GM23338 (cell line): Measurements from ENCODE around the gene SFT2D3. TPM values are rescaled to one million over a fixed set of nuclear protein-coding genes. Genes with fewer than 3 reads are reported as not detected.

ENCODE experiments used
- ATAC-seq: fragments of 200-7000 bp; cut with Tn5 transposase; 3 replicates; pipeline ENCODE4 v1.9.1; 2020
- DNase-seq: peaks from one replicate; pipeline ENCODE4 v3.0.0-alpha.2; 2015; ENCODE audit warnings: low spot score
- H2AFZ ChIP-seq: fragments of 200-600 bp; sonication (generic); 2 replicates; pipeline ENCODE4 v1.8.0; 2016; ENCODE audit warnings: antibody characterized with exemption, mild to moderate bottlenecking, moderate library complexity
- H3F3A ChIP-seq: fragments of 200-600 bp; sonication (generic); replicated peaks from 2 replicates; pipeline ENCODE4 v1.8.0; 2017; ENCODE audit warnings: antibody characterized with exemption, mixed run types, low read depth
- H3K27ac ChIP-seq: fragments of 200-600 bp; sonication (generic); 2 replicates; pipeline ENCODE4 v1.6.1; 2016; ENCODE audit warnings: low read depth
- H3K27me3 ChIP-seq: fragments of 200-600 bp; sonication (generic); 2 replicates; pipeline ENCODE4 v1.8.0; 2016; ENCODE audit warnings: mild to moderate bottlenecking, mixed run types, moderate library complexity; ENCODE audit not compliant: insufficient read depth
- H3K36me3 ChIP-seq: fragments of 200-600 bp; sonication (generic); 2 replicates; pipeline ENCODE4 v1.8.0; 2016; ENCODE audit warnings: mild to moderate bottlenecking; ENCODE audit not compliant: insufficient read depth
- H3K4me1 ChIP-seq: fragments of 200-600 bp; sonication (generic); 2 replicates; pipeline ENCODE4 v1.8.0; 2016; ENCODE audit warnings: mild to moderate bottlenecking, moderate library complexity; ENCODE audit not compliant: insufficient read depth
- H3K4me2 ChIP-seq: fragments of 200-600 bp; sonication (generic); 2 replicates; pipeline ENCODE4 v1.7.1; 2017; ENCODE audit warnings: mixed run types
- H3K4me3 ChIP-seq: fragments of 200-600 bp; sonication (generic); 2 replicates; pipeline ENCODE4 v1.6.1; 2016; ENCODE audit warnings: mixed run types
- H3K79me2 ChIP-seq: fragments of 200-600 bp; sonication (generic); replicated peaks from 2 replicates; pipeline ENCODE4 v1.8.0; 2017; ENCODE audit warnings: mild to moderate bottlenecking; ENCODE audit not compliant: insufficient read depth
- H3K9me2 ChIP-seq: fragments of 200-600 bp; sonication (generic); 2 replicates; pipeline ENCODE4 v1.8.0; 2017; ENCODE audit not compliant: insufficient read depth
- H4K20me1 ChIP-seq: fragments of 200-600 bp; sonication (generic); replicated peaks from 2 replicates; pipeline ENCODE4 v1.8.0; 2017; ENCODE audit warnings: mild to moderate bottlenecking; ENCODE audit not compliant: insufficient read depth
- H3K27ac Mint-ChIP-seq: 2 replicates; pipeline ENCODE4 v1.8.0; 2020; ENCODE audit warnings: inconsistent platforms, mild to moderate bottlenecking, moderate library complexity, mixed read lengths
- H3K27me3 Mint-ChIP-seq: 3 replicates; pipeline ENCODE4 v1.8.0; 2022; ENCODE audit warnings: low read depth, mild to moderate bottlenecking, moderate library complexity, mixed read lengths, inconsistent platforms; ENCODE audit not compliant: insufficient read depth, poor library complexity
- H3K36me3 Mint-ChIP-seq: 3 replicates; pipeline ENCODE4 v1.8.0; 2021; ENCODE audit warnings: low read depth, mild to moderate bottlenecking, inconsistent platforms, moderate library complexity, mixed read lengths
- H3K4me1 Mint-ChIP-seq: 3 replicates; pipeline ENCODE4 v1.8.0; 2020; ENCODE audit warnings: mild to moderate bottlenecking, inconsistent platforms, mixed read lengths
- H3K4me3 Mint-ChIP-seq: 3 replicates; pipeline ENCODE4 v1.8.0; 2021; ENCODE audit warnings: moderate library complexity, mild to moderate bottlenecking, inconsistent platforms, mixed read lengths
- H3K9me3 Mint-ChIP-seq: 3 replicates; pipeline ENCODE4 v1.8.0; 2020; ENCODE audit warnings: moderate library complexity, mild to moderate bottlenecking, inconsistent platforms, mixed read lengths
- CREB1 ChIP-seq: fragments of 250-450 bp; sonication (Bioruptor Pico); IDR thresholded peaks from 2 replicates; pipeline ENCODE4 v1.5.0; 2020; ENCODE audit warnings: low read depth, mild to moderate bottlenecking, moderate library complexity
- CTCF ChIP-seq, 2 experiments: fragments of 200-600 bp in 1 of 2; sonication (generic) in 1 of 2; conservative IDR thresholded peaks; 2 replicates each; pipeline versions ENCODE4 v1.5.1 to v1.6.1; 2016 to 2017; ENCODE audit warnings: antibody characterized with exemption in 2 of 2, low read depth in 2 of 2, mild to moderate bottlenecking in 2 of 2, moderate library complexity in 1 of 2
- ETS1 ChIP-seq: IDR thresholded peaks from 2 replicates; pipeline ENCODE4 v1.6.1; 2016; ENCODE audit warnings: antibody characterized with exemption
- EZH2 ChIP-seq: fragments of 200-600 bp; sonication (generic); IDR thresholded peaks from one replicate; pipeline ENCODE4 v1.8.0; 2017; ENCODE audit warnings: antibody characterized with exemption, mild to moderate bottlenecking, low read depth; ENCODE audit not compliant: unreplicated experiment
- EZH2phosphoT487 ChIP-seq: fragments of 200-600 bp; sonication (generic); IDR thresholded peaks from one replicate; pipeline ENCODE4 v1.8.1; 2018; ENCODE audit warnings: antibody characterized with exemption; ENCODE audit not compliant: unreplicated experiment
- JUNB ChIP-seq: IDR thresholded peaks from one replicate; pipeline ENCODE4 v1.6.1; 2016; ENCODE audit warnings: antibody characterized with exemption; ENCODE audit not compliant: unreplicated experiment
- POLR2AphosphoS5 ChIP-seq: IDR thresholded peaks from 2 replicates; pipeline ENCODE4 v1.6.1; 2016; ENCODE audit warnings: antibody characterized with exemption, low read depth
- REST ChIP-seq: IDR thresholded peaks from one replicate; pipeline ENCODE4 v1.6.1; 2018; ENCODE audit warnings: antibody characterized with exemption; ENCODE audit not compliant: unreplicated experiment
- polyA plus RNA-seq: library from polyadenylated mRNA; unstranded; fragments of >200 nt; fragmentation: Nextera tagmentation; extraction: Ambion mirVana; gene quantifications from 2 replicates; pipeline ENCODE4 v1.2.1, GENCODE V29; 2016
- total RNA-seq: library from RNA; depleted of rRNA; stranded (reverse); fragments of >200 nt; shearing (Covaris generic); gene quantifications from 2 replicates; pipeline ENCODE4 v1.2.3, GENCODE V29; 2014
- TF ChIP-seq, protein P1 (sequence below): fragments of 250-450 bp; sonication (Bioruptor Pico); IDR thresholded peaks from 2 replicates; pipeline ENCODE4 v1.5.0; 2020; ENCODE audit warnings: mild to moderate bottlenecking, moderate library complexity

The SFT2D3 gene
- total and polyA plus RNA-seq, 2 experiments from 2014 or later: 13.7 TPM; not detected in 1

- Mint-ChIP-seq H3K27me3 (peaks cover 15% of the 10 kb centered on the region), H3K4me1 (peaks cover 21% of the 10 kb centered on the region), H3K27ac (peak overlapping the region; percentile 98), H3K4me3 (peak overlapping the region; percentile 92), H3K9me3 (peaks cover 2% of the 10 kb centered on the region; the same call in 1 of the 3 replicates), H3K36me3 (peaks cover 21% of the 10 kb centered on the region)
- peak overlapping the region; percentile 79 for H3K4me2 ChIP-seq
- H3K79me2 ChIP-seq: peaks cover 33% of the 10 kb centered on the region
- H3K27ac ChIP-seq: peak overlapping the region; percentile 93
- no peaks in the 10 kb centered on the region for H3K27me3 ChIP-seq
- H2AFZ ChIP-seq: no peak overlapping the region
- ATAC-seq (peak; percentile 60), DNase-seq (peak; percentile 89)
- peaks cover 11% of the 10 kb centered on the region; the same call in 1 of the 2 replicates for H3K36me3 ChIP-seq
- H3K9me2 ChIP-seq: no peaks in the 10 kb centered on the region
- H3F3A ChIP-seq: 0 out of 2 replicates have a peak, but pooled peaks cover 21% of the 10 kb centered on the region
- TF ChIP-seq ETS1 (no peak), EZH2 (no peak), EZH2phosphoT487 (no peak), CTCF (conservative IDR thresholded peaks at IDR 0.05; ENCODE audit: low read depth in 2 of 2) (no peak; a peak in 1 of 4 replicates), CREB1 (CRISPR knock-in tag) (no peak), REST (no peak), JUNB (no peak), POLR2AphosphoS5 (0 out of 2 replicates have a peak, but pooled peaks have one; percentile 46)
- TF ChIP-seq, protein P1, sequence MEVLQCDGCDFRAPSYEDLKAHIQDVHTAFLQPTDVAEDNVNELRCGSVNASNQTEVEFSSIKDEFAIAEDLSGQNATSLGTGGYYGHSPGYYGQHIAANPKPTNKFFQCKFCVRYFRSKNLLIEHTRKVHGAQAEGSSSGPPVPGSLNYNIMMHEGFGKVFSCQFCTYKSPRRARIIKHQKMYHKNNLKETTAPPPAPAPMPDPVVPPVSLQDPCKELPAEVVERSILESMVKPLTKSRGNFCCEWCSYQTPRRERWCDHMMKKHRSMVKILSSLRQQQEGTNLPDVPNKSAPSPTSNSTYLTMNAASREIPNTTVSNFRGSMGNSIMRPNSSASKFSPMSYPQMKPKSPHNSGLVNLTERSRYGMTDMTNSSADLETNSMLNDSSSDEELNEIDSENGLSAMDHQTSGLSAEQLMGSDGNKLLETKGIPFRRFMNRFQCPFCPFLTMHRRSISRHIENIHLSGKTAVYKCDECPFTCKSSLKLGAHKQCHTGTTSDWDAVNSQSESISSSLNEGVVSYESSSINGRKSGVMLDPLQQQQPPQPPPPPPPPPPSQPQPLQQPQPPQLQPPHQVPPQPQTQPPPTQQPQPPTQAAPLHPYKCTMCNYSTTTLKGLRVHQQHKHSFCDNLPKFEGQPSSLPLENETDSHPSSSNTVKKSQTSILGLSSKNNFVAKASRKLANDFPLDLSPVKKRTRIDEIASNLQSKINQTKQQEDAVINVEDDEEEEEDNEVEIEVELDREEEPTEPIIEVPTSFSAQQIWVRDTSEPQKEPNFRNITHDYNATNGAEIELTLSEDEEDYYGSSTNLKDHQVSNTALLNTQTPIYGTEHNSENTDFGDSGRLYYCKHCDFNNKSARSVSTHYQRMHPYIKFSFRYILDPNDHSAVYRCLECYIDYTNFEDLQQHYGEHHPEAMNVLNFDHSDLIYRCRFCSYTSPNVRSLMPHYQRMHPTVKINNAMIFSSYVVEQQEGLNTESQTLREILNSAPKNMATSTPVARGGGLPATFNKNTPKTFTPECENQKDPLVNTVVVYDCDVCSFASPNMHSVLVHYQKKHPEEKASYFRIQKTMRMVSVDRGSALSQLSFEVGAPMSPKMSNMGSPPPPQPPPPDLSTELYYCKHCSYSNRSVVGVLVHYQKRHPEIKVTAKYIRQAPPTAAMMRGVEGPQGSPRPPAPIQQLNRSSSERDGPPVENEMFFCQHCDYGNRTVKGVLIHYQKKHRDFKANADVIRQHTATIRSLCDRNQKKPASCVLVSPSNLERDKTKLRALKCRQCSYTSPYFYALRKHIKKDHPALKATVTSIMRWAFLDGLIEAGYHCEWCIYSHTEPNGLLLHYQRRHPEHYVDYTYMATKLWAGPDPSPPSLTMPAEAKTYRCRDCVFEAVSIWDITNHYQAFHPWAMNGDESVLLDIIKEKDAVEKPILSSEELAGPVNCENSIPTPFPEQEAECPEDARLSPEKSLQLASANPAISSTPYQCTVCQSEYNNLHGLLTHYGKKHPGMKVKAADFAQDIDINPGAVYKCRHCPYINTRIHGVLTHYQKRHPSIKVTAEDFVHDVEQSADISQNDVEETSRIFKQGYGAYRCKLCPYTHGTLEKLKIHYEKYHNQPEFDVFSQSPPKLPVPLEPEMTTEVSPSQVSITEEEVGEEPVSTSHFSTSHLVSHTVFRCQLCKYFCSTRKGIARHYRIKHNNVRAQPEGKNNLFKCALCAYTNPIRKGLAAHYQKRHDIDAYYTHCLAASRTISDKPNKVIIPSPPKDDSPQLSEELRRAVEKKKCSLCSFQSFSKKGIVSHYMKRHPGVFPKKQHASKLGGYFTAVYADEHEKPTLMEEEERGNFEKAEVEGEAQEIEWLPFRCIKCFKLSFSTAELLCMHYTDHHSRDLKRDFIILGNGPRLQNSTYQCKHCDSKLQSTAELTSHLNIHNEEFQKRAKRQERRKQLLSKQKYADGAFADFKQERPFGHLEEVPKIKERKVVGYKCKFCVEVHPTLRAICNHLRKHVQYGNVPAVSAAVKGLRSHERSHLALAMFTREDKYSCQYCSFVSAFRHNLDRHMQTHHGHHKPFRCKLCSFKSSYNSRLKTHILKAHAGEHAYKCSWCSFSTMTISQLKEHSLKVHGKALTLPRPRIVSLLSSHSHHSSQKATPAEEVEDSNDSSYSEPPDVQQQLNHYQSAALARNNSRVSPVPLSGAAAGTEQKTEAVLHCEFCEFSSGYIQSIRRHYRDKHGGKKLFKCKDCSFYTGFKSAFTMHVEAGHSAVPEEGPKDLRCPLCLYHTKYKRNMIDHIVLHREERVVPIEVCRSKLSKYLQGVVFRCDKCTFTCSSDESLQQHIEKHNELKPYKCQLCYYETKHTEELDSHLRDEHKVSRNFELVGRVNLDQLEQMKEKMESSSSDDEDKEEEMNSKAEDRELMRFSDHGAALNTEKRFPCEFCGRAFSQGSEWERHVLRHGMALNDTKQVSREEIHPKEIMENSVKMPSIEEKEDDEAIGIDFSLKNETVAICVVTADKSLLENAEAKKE (CRISPR knock-in tag): no peak
- peak overlapping the region; percentile 62 for H3K4me3 ChIP-seq
- peaks cover 14% of the 10 kb centered on the region for H4K20me1 ChIP-seq
- H3K4me1 ChIP-seq: peaks cover 22% of the 10 kb centered on the region
Measured at GRCh38 chr2:127701651-127702394, 526 bp downstream of the SFT2D3 start.
